Cerebellar cortex (tissue), 1 donor: Measurements from ENCODE around the gene ANO6.

Experiments
- DNase-seq: peaks from one replicate; pipeline ENCODE4 v3.0.0-alpha.2; 2015; ENCODE audit warnings: low spot score

The ANO6 gene

DNA sequence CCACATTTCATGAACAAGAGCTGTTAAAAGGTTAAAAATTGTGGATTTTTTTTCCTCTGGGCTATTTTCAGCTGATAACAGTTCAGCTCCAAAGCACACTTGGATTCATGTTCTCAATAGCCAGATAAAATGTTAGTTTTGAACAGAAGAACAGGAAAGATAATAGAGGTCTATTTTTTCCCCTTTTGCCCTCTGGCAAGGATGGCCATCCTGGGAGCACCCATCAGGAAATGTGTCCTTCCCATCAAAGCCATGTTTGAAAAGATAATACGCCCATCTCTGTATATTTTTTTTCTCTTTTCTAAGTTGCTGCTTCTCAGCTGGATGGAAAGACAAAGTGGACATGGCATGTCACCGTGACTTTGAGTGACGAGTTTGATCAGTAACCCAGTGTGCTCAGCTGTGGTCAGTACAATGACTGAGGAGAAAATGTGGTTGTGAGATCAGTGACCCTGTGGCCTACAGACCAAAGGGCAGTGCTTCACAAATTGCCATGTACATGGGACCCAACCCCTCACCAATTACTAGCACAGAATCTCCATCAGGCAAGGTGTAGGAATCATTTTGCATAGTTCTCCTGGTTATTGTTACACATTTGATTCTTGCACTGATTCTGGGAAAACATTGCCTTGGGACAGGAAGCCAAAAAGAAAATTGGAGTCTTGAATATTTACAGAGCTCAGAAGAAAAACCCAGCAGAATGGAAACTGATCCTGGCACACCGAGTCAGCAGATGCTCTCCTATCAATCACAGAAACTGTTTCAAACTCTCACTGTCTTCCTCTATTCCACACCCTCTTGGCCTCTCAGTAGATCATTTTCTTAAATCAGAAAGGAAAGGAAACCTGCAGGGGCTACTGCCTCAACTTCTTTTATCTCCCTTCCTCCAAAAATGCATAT, 64.3 kb downstream of the ANO6 start:
- no peak for DNase-seq

- no peak for DNase-seq
These were observed 66.1 kb downstream of the ANO6 start for GRCh38 chr12:45281994-45282393.

- DNase-seq: no peak
These were observed 66.5 kb downstream of the ANO6 start for GRCh38 chr12:45282411-45282810.

DNA sequence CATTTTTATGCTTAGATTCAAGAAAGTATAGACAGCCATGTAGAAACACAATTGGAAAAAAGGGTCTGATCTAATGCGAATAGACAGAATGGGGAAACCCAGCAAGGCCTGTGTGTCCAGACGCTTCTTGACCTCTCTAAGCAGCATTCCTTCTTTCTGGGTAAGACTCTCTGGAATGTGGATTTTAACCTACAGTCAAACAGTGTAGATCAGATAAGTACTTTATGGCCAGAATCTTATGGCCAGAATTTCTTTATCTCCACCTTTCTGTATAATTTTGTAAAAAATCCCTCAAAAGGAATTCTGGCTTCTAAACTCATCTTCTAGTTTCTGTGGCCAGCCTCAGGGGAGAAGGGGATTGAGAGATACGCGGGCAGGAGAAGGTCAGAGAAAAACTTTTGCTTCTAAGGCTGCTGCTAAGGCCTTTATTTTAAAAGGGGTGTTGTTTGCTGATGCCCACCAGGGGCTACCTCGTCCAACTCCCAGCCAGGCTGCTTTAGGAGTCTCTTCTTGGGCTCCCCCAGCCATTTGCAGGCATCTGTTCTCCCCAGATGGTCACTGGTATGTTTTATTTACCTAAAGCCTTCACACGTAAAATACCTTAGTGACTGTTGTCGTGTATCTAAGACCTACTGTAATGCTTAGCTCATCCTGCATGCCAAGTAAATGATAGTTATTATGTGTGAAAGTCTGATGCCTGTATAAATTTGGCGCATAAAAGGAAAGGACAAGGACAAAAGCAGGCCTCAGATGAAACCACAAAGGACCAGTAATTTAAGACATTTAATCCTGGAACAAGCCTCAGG, 68.4 kb downstream of the ANO6 start:
- no peak for DNase-seq

GRCh38 chr12:45285717-45286116, 69.8 kb downstream of the ANO6 start:
- no peak for DNase-seq

DNA sequence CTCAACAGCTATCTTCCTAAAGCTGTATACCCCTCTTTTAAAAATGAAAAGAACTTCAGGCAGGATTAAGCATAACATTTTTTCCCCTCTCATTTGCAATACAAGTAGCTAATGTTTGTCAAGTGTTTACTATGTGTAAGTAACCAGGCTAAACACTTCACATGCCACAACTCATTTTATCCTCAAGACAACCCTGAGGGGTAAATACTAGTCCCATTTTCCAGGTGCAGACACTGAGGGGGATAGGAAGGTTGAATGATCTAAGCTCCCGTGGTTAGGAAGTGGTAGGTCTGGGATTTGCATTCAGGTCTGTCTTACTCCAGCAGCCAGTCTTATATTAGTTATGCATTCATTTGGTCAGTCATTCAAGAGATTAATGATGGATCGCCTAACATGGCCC, 70.7 kb downstream of the ANO6 start:
- no peak for DNase-seq

GRCh38 chr12:45289245-45290215, 73.6 kb downstream of the ANO6 start:
- no peak for DNase-seq

GRCh38 chr12:45290216-45290605, 74.3 kb downstream of the ANO6 start:
- no peak for DNase-seq

DNA sequence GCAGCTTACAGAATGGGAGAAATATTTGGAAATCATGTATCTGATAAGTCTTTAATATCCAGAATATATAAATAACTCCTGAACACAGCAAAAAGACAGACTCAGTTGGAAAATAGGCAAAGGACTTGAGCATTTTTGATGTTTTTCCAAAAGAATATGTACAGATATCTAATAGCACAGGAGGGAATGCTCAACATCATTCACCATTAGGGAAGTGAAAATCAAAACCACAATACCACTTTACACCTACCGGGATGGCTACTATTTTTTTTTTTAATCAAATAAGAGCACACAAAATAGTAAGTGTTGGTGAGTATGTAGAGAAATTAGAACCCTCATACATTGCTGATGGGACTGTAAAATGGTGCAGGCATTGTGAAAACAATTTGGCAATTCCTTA, 75.6 kb downstream of the ANO6 start:
- no peak for DNase-seq

- DNase-seq: no peak
These were observed 76.7 kb downstream of the ANO6 start for GRCh38 chr12:45292486-45293195.

DNA sequence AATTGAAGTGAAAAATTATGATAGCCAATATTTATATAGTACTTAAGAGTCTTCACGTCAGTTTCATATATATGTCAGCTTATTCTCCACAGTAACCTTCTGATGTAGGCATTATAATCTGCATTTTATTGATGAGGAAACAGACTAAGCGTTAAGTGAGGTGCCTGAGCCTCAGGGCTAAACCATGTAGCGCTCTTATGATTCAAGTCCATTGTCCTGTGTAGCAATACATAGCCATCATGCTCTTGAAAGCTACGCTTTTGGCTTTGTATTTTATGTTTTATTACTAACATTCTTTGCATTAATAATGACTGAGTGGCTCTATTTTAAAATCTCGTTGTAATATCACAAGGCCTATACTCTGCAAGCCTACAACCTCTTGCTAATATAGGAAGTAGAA, 79.0 kb downstream of the ANO6 start:
- no peak for DNase-seq

GRCh38 chr12:45296046-45296586, 80.2 kb downstream of the ANO6 start:
- DNase-seq: no peak

GRCh38 chr12:45298047-45298446, 82.2 kb downstream of the ANO6 start:
- DNase-seq: no peak

DNA sequence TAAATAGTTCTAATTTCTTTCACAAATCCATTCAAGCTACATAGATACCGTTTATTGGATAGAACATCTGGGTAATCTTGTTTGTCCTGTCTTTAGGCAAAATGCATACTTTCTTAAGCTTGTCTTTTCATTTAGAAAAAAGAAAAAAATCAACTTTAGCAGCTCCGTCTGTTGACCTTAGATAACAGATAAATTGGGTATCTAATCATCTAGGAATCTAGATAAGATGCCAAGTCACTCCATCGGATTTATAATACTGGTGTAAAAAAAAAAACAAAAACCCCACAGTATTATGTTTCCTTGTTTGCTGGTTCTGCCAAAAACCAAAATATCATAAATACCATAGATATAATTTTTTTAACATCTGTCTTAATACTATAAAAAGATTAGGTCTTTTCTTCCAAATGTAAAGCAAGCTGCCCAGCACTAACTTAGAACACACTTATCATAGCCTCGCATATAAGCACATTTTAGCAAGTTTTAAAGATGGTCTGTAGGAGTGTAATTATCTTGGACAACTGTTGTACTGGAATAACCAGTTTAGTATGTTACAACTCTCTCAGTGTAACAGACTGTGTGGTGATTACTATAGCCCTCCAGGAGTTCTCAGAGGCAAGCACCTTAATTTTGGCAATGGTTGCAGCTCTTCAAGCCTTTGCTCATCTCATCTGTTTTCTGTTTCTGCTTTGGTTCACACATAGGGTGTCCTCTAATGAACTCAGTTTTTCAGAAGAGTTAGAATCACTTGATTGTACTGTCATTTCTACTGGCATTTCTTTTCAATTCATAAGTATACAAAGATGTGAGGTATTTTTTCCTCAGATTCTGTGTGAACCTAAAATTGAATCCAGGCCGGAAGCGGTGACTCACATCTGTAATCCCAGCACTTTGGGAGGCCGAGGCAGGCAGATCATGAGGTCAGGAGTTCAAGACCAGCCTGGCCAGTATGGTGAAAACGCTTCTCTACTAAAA, 83.1 kb downstream of the ANO6 start:
- DNase-seq: no peak

DNA sequence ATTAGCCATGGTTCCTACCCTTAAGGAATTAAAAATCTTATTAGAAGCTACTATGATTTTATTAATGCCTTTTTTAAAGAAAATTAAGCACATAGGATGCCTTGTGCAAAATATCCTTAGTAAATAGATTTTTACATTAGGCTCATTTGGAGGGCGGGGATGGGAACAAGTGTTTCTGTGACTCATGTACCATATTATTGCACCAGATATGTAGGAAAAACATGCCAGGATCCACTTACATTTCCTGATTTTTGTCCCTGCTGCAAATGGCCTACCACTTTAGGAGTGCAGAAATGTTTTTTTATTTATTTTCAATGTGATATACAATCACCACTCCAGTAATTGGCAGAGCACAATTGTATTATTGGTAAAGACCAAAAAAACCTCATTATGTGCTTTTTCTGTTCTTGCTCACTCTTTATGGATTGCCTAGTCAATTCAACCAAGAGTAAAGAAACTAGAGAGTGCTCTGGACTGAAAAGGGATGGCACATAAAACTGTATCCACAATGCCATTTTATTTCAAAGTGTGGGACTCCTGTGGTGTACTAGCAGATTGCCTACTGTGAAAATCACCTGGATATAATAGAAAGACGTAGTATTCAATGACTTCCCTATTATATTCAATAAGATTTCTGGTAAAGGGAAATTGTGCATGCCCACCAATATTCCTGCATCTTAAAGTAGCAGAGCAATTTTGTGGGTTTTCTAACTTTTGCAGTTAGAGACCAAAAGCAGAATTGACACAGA, 86.9 kb downstream of the ANO6 start:
- no peak for DNase-seq

DNA sequence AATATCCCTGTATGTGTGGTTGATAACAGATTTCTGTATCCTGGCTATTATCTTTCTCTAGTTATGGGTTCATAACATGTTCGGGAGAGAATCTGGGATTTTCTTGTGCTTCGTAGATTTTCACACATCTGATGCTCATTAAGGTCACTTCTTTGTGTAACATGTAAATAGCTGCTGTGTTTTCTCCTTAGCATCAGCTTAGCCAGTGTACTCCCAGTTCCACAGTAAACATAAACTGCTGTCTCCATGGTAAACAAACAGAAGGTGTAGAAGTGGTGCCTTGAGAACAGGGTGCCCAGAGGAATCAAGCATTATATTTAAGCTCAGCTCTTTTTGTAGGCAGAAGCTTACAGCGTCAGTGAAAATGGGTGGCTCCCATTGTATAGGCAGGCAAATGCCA, 88.0 kb downstream of the ANO6 start:
- DNase-seq: no peak

DNA sequence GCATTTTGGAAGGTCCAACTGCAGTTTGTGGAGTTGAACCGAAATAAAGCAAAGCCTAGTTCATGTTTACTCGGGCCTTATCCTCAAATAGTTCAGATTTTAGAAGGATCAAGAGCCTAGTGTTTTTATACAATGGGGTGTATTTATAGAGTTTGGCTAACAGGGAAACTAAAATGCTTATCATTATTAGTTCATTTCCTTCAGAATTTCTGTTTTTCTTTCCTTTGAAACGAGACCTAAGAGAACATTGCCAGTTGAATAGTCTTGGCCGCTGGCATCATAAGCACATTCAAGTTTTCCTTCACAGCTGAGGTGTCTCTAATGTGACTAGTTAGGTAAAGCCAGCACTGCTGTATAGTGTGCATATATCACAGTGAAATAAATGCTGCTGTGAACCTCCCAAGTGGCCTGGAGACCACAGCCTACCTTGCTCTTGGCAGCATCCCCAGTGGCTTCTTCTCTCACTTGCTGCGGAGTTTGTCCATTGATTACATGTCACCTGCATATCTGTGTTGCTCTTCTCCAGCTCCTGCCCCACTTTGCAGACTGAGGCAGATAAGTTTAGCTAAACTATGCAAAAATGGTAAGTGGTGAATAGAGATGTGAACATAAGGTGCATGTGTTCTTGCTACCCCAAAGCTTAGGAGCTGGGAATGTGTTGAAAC, 88.8 kb downstream of the ANO6 start:
- no peak for DNase-seq

DNA sequence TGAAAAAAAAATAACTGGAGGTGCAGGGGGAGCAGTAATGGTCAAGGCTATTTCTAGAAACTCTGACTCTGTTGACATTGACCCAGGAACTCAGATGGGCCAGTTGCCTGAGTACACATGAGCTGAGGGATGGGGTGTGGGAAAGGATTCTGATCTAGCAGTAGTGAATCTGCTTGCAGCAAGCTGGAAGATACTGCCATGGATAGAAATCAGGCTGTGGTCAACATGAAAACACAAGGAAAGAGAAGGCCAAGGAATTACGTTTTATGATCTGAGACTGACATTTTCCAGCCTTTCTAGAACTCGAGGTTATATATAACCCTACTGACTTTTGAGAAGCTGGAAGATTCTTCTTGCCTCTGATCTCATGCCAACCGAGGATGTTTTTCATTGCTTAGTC, 90.0 kb downstream of the ANO6 start:
- no peak for DNase-seq
